Superior temporal gyrus (tissue), 1 donor: Measurements from ENCODE around the gene SKA3.
"Not testable (repeated sequence)": the region's sequence is repeated elsewhere in the genome, so short reads cannot be mapped to it uniquely, and the experiment has no call there.

Experiments used
- DNase-seq: peaks from one replicate; pipeline ENCODE4 v3.0.0-alpha.2; 2016; ENCODE audit errors: extremely low spot score

The SKA3 gene

DNA sequence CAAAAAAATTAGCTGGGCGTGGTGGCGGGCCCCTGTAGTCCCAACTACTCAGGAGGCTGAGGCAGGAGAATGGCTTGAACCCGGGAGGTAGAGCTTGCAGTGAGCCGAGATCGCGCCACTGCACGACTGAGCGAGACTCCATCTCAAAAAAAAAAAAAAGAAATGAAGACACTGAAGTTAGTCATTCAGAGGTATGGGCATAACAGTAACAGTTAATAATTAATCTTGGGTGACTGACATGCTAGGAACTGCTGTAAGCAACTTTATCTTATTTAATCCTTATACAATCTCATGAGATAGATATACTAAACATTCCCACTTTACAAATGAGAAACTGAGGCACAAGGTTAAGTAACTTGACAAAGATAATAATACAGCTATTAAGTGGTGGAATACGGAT lies 4.9 kb downstream of the SKA3 start:
- no peak for DNase-seq

DNA sequence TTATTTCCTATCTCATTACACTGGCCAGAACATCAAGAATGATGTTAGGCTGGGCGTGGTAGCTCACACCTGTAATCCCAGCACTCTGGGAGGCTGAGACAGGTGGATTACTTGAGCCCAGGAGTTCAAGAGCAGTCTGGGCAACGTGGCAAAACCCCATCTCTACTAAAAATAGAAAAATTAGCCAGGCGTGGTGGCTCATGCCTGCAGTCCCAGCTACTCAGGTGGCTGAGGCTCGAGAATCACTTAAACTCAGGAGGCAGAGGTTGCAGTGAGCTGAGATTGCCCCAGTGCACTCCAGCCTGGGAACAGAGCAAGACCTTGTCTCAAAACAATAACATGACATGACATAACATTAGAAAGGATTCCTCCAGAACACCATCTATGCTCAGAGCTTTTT lies 10.7 kb downstream of the SKA3 start:
- not testable (repeated sequence) for DNase-seq

DNA sequence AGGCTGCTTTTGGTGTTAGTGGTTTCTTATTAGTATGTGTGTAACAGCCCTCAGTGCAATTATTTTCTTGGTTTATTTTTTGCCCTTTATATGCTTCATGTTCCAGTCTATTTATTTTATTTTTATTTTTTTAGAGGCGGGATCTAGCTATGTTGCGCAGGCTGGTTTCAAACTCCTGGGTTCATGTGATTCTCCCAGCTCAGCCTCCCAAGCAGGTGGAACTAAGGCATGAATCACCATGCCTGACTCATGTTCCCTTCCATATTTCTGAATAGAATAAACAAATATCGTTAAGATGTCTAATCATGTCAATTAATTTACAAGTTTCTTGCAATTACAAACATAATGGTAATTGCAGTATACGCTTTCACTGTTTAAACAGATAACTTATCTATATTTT lies 11.7 kb downstream of the SKA3 start:
- no peak for DNase-seq

DNA sequence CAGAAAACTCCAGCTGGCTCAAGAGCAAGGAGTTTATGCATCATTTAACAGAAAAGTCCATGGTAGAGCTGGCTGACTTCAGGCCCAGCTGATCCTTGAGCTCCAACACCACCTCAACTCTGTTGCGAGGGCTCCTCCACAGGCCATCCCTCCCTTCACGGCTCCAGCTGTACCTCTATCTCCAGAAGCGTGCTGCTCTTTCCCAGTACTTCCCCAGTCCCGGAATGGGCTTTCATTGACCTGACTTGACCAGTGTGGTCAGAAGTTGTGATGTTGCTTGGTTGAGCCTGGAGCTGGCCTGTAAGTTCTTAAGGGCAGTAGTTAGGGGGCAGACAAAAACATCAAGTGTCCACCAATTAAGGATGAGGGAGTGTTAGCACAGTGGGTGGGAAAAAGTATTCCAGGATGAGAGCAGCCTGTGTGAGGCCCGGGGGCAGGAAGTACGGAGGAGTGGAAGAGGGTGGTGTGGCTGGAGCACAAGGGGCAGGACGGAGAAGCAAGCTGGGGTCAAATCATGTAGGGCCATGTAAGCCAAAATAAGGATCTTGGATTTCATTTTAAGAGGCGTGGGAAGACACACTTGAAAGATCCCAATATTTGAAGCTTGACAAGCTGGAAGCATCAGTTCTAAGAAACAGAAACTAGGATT lies 24.0 kb downstream of the SKA3 start:
- DNase-seq: no peak

DNA sequence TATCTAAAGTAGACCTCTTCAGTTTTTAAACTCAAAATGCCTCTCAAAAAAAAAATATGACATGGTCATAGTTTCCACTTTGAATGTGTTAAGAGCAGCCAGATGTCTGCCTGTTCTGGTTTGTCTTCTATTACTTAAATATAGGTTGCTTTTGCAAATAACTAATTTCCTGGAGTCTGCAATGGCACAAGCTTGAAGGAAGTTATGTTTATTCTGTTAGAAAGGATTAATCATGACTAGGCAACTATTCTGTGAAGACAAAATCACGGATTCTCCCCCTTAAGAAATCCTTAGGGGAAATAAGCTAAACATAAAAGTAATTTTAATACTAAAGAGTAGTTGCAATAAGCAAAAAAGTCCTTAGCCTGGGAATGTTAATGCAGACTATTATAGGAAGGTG lies 26.3 kb downstream of the SKA3 start:
- no peak for DNase-seq

DNA sequence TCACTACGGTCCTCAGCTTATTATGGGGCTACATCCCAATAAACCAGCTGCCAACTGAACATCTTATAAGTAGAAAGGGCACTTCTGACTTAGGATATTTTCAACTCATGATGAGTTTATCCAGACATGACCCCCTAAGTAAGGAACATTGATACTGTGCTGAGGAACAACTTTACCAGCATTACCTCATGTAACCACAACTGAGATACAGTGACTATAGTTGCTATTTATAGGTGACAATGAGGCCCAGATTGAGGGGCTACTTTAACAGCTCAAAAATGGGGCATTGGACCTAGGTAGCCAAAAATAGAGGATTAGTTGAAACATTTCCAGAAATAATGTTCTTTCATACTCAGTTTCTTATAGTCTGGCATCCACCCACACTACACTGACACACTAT lies 26.8 kb downstream of the SKA3 start:
- no peak for DNase-seq

DNA sequence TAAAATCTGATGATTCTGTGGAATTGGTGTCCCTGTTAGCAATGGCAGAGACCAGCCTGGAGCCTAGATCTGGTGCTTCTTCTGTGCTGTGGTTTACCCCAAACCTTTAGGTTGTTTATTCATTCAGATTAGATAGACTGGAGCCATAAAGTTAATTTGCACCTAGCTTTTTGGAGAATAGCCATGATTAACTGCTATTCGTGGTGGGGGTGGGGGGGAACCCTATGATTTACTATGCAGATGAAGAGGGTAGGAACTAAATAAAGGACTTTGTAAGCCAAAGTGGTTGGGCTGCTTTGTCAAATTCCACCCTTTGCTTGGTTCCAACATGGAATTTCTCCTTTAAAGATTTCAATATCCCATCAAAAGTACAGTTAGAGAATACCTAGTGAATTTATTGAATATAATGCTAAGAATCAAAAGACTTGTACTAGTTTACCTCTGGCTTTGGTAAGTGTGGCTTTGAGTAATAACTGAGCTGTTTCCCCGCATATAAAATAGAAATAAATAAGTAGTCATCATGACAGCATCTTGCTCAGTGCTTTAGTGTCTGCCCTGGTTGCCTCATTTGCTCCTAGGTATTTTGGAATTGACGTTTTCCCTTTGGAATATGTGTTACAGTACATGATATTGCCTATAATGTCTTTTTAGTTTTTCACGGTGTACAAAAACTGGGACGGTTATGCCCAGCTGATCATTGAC lies 27.6 kb downstream of the SKA3 start:
- no peak for DNase-seq

DNA sequence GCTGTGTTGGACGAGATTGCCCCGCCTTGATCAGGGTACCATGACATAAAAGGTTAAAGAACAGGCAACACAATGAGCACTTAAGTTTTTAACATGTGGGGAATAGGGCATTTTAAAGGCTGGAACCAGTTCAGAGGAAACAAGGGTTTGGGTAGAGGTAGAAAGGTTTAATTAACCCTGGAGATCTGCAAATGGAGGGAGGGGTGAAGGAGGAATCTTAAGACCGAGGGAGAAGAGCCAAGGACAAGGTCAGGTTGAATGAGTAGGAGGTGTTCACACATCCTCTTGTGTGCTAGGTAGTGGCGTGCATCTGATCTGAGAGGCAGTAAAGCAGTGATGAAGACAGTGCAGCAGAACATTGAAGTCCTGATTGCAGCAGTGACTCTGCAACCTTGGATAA lies 28.5 kb downstream of the SKA3 start:
- no peak for DNase-seq

- DNase-seq: no peak
Observed at GRCh38 chr13:21142766-21143165, 33.6 kb downstream of the SKA3 start.

DNA sequence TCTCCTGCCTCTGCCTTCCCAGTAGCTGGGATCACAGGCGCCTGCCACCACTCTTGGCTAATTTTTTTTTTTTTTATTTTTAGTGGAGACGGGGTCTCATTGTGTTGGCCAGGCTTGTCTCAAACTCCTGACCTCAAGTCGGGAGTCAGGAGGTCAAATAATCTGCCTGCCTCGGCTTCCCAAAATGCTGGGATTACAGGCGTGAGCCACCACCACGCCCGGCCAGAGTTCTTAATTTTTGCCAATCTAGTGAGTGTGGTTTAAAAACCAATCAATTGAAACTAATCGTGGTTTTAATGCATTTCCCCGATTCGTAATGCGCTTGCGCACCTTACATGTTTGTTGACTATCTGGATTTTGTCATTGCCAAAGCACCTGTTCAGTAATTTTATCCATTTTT lies 37.0 kb downstream of the SKA3 start:
- DNase-seq: no peak

DNA sequence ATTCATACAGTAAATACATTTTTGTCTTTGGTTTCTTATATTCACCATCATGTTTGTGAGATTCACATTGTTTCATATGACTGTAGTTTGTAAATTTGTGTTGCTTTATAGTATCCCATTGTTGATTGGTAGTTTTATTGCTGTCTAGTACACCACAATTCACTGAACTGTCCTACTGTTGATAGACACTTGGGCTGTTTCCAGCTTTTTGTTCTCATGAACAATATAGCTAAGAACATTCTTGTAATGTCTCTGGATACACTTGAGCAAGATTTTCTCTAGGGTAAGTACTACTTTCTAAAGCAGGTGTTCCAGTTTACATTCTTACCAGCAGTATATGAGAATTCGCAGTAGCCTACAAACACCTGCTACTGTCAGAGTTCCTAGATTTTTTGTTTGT lies 37.8 kb downstream of the SKA3 start:
- no peak for DNase-seq

DNA sequence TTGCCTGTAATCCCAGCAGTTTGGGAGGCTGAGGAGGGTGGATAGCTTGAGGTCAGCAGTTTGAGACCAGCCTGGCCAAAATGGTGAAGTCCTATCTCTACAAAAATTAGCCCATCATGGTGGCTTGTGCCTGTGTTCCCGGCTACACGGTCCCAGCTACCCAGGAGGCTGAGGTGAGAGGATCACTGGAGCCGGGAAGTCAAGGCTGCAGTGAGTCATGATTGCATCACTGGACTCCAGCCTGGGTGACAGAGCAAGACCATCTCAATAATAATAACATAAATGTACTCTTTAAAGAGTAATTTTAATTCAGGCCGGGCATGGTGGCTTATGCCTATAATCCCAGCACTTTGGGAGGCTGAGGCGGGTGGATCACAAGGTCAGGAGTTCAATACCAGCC lies 38.7 kb downstream of the SKA3 start:
- DNase-seq: no peak

GRCh38 chr13:21135833-21136232 lies 40.5 kb downstream of the SKA3 start:
- not testable (repeated sequence) for DNase-seq

DNA sequence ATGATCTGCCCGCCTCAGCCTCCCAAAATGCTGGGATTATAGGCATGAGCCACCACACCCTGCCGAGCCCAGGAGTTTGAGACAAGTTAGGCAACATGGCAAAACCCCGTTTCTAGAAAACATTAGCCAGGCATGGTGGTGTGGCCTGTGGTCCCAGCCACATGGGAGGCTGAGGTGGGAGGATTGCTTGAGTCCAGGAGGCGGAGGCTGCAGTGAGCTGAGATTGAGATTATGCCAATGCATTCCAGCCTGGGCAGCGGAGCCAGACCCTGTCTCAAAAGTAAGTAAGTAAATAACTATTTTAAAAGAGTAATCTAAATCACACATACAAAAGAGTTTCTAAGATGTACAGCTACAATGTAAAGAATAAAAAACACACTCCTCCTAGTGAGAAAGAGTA lies 41.9 kb downstream of the SKA3 start:
- no peak for DNase-seq

- DNase-seq: no peak
Observed at GRCh38 chr13:21133077-21133476, 43.3 kb downstream of the SKA3 start.

GRCh38 chr13:21130116-21130515 lies 46.2 kb downstream of the SKA3 start:
- no peak for DNase-seq

GRCh38 chr13:21124852-21125251 lies 51.5 kb downstream of the SKA3 start:
- DNase-seq: no peak

GRCh38 chr13:21123956-21124355 lies 52.4 kb downstream of the SKA3 start:
- no peak for DNase-seq

DNA sequence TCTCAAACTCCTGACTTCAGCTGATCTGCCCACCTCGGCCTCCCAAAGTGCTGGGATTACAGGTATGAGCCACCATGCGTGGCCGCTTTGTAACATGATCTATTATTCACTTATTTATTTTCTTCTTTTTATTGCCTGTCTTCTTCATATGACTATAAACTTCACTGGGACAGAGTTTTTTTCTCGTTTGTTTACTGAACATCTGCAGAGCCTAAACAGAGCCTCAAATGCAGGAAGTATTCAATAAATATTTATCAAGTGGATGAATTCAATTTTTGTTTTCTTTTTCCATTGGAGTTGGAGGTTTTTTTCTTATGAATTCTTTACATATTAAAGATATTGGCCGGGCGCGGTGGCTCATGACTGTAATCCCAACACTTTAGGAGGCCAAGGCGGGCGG lies 54.7 kb downstream of the SKA3 start:
- DNase-seq: no peak

GRCh38 chr13:21120191-21120590 lies 56.2 kb downstream of the SKA3 start:
- no peak for DNase-seq

GRCh38 chr13:21119526-21119925 lies 56.8 kb downstream of the SKA3 start:
- DNase-seq: no peak

- no peak for DNase-seq
Observed at GRCh38 chr13:21118180-21118579, 58.2 kb downstream of the SKA3 start.

DNA sequence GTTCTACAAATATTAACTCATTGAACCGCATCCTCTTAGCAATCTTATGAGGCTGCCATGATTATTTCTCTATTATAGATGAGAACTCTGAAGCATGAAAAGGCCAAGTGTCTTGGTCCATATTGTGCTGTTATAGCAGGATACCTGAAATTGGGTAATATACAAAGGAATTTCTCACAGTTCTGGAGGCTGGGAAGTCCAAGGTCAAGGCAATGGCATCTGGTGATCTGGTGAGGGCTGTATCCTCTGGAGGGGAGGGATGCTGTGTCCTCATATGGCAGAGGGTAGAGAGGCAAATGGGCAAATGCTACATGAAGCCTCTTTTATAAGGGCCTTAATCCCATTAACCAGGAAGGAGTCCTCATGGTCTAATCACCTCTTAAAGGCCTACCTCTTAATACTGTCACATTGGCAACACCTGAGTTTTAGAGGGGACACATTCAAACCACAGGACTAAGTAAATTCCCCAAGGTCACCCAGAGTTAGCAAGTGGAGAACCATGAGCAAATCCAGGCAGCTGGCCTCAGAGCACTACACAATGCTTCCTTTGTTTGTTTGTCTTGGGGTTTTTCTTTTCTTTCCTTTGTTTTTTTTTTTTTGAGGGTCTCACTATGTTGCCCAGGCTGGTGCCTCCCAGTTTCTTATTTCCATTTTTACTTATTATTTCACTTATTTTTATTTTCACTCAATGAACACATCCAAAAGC lies 59.1 kb downstream of the SKA3 start:
- no peak for DNase-seq
